ENCODE results near the gene TBPL1. TPM values are rescaled to one million over a fixed set of nuclear protein-coding genes. Genes with fewer than 3 reads are reported as not detected.

TBPL1 gene
- total RNA-seq, 1 donor from 2014 or later = 11.4 TPM

Other genes with a start within 250 kb of the TBPL1 start
- gene TCF21, start 64.1 kb upstream of the TBPL1 start, total RNA-seq = 0.72 TPM
- 0.92 TPM for gene SLC2A12, start 99.4 kb downstream of the TBPL1 start, total RNA-seq

All from esophagus mucosa (tissue), 1 donor.